ENCODE measurements around the gene TFB1M.

Gene TFB1M

DNA sequence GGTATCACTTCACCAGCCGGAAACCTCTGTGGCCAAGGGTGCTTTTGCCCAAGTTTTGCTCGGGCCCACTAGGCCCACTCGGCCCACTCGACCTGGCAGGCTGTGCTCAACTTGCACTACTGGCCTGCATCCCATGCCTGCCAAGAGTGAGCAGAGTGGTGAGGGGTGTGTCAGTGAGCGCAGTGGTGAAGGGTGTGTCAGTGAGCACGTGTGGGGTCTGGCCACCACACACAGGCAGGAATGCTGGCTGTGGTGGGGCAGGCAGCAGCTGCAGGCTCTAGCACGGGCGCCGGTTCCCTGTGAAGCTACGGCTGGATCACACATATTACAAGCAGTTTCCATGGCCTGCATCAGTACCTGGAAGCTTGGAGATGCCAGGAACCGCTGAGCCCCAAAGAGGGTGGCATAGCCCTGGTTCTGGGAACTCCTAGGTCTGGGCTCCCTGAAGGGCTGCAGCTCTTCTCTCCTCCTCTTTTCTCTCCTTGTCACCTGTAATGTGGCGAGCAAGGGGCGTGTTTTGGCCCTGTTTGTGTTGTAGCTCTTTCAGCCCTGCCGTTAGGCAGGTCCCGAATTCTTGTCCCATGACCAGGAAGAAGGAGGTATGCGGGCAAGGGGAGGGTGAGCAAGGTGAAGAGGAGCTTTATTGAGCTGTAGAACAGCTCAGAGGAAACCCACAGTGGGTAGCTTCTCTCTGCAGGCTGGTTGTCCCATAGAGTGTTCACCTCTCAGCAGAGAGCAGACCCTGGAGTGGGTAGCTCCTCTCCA is 101.5 kb downstream of the TFB1M start:
- TF ChIP-seq, protein P1, sequence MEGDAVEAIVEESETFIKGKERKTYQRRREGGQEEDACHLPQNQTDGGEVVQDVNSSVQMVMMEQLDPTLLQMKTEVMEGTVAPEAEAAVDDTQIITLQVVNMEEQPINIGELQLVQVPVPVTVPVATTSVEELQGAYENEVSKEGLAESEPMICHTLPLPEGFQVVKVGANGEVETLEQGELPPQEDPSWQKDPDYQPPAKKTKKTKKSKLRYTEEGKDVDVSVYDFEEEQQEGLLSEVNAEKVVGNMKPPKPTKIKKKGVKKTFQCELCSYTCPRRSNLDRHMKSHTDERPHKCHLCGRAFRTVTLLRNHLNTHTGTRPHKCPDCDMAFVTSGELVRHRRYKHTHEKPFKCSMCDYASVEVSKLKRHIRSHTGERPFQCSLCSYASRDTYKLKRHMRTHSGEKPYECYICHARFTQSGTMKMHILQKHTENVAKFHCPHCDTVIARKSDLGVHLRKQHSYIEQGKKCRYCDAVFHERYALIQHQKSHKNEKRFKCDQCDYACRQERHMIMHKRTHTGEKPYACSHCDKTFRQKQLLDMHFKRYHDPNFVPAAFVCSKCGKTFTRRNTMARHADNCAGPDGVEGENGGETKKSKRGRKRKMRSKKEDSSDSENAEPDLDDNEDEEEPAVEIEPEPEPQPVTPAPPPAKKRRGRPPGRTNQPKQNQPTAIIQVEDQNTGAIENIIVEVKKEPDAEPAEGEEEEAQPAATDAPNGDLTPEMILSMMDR (IDR thresholded peaks at IDR 0.05; ENCODE audit: insufficient read depth, low read depth, low read length, missing control alignments), result no peak
- H3K4me3 ChIP-seq (ENCODE audit: low read depth, low read length), result no peak overlapping the region
- no peak for DNase-seq (ENCODE audit: low read depth)

- H3K4me3 ChIP-seq (ENCODE audit: low read depth, low read length), result no peak overlapping the region
- DNase-seq (ENCODE audit: low read depth), result no peak
- TF ChIP-seq, protein P1 (IDR thresholded peaks at IDR 0.05; ENCODE audit: insufficient read depth, low read depth, low read length, missing control alignments), result no peak
These were observed 102.2 kb downstream of the TFB1M start for GRCh38 chr6:155212106-155212505.

DNA sequence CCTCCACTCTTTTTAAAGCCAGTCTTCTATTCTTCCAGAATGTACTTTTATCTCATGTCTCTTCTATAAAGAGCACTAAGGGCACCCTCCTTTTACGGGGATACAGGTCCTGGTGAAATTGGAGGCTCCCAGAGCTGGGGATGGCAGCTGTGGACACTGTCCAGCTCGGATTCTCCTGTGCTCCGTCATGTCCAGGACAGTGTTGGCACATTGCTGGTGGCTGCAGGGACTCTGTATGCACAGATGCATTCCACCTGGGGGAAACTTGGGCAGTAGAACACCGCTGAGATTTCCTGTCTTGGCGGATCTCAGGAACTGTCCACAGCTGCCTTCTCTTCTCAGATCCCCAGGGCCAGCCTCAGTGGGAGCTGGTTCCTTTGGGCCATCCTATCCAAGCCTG is 107.1 kb downstream of the TFB1M start:
- no peak overlapping the region for H3K4me3 ChIP-seq (ENCODE audit: low read depth, low read length)
- TF ChIP-seq, protein P1 (IDR thresholded peaks at IDR 0.05; ENCODE audit: insufficient read depth, low read depth, low read length, missing control alignments), result no peak
- no peak for DNase-seq (ENCODE audit: low read depth)
